Upper lobe of left lung (tissue), 6 donors: Measurements from ENCODE around the gene TCEAL8. TPM values are rescaled to one million over a fixed set of nuclear protein-coding genes. Genes with fewer than 3 reads are reported as not detected.

Experiments
- ATAC-seq, 2 donors: fragments of 200-7000 bp; cut with Tn5 transposase; one replicate each; pipeline ENCODE4 v1.9.1; 2022; ENCODE audit warnings: mild to moderate bottlenecking in 2 of 2, moderate library complexity in 2 of 2; ENCODE audit not compliant: low FRiP score in 2 of 2
- DNase-seq, 2 donors: peaks; one replicate each; pipeline ENCODE4 v3.0.0-alpha.2; 2019 to 2020
- H3K27ac ChIP-seq, 4 donors: fragments of 200-600 bp; sonication (generic); one replicate each; pipeline ENCODE4 v1.5.1; 2016 to 2019
- H3K27me3 ChIP-seq, 4 donors: fragments of 200-600 bp; sonication (generic); one replicate each; pipeline ENCODE4 v1.5.1; 2017 to 2019
- H3K36me3 ChIP-seq, 4 donors: fragments of 200-600 bp; sonication (generic); one replicate each; pipeline ENCODE4 v1.5.1; 2016 to 2019
- H3K4me1 ChIP-seq, 4 donors: fragments of 200-600 bp; sonication (generic); one replicate each; pipeline ENCODE4 v1.5.1; 2018 to 2019
- H3K4me3 ChIP-seq, 4 donors: fragments of 200-600 bp; sonication (generic); one replicate each; pipeline ENCODE4 v1.5.1; 2017 to 2019; ENCODE audit warnings: mild to moderate bottlenecking in 2 of 4, moderate library complexity in 1 of 4
- H3K9me3 ChIP-seq, 4 donors: fragments of 200-600 bp; sonication (generic); one replicate each; pipeline ENCODE4 v1.5.1; 2018 to 2019
- EP300 ChIP-seq, 4 donors: sonication (generic); formaldehyde crosslinking; IDR thresholded peaks; one replicate each; pipeline ENCODE4 v1.5.1; 2017; ENCODE audit warnings: antibody characterized with exemption in 4 of 4, control low read depth in 2 of 4
- POLR2A ChIP-seq, 4 donors: fragments of 450-650 bp; IDR thresholded peaks; one replicate each; pipeline ENCODE4 v1.5.1; 2016 to 2017; ENCODE audit warnings: antibody characterized with exemption in 4 of 4, mild to moderate bottlenecking in 2 of 4
- POLR2AphosphoS5 ChIP-seq, 2 donors: sonication (generic); formaldehyde crosslinking; IDR thresholded peaks; one replicate each; pipeline ENCODE4 v1.5.1; 2017; ENCODE audit warnings: antibody characterized with exemption in 2 of 2
- WGBS, 2 donors: methylation state at CpG; one replicate each; pipeline ENCODE4 v1.1.5; 2017 to 2018; 5-methylcytosine and 5-hydroxymethylcytosine counted together
- total RNA-seq, 6 donors: library from RNA; depleted of rRNA in 4 of 6; stranded (reverse); fragments of >200 nt in 4 of 6; gene quantifications; one replicate each; pipeline versions ENCODE4 v1.1.0 to v1.2.1, GENCODE V29; 2016 to 2021
- TF ChIP-seq, protein P1 (sequence below), 6 experiments: fragments of 450-650 bp in 4 of 6; fragments of 200-600 bp in 2 of 6; sonication (generic) in 2 of 6; IDR thresholded peaks; one replicate each; pipeline ENCODE4 v1.5.1; 2016 to 2019; ENCODE audit warnings: antibody characterized with exemption in 6 of 6
- donor health status: DM: no; HTN: no; CAD: no; lungs with moderate emphysema.
- donor health status: DM: no; HTN: yes; CAD: no; lungs with severe emphysema.

TCEAL8 gene
- total RNA-seq, 6 donors from 2014 or later = 24.1 to 74.5 (median 41.7) TPM

DNA sequence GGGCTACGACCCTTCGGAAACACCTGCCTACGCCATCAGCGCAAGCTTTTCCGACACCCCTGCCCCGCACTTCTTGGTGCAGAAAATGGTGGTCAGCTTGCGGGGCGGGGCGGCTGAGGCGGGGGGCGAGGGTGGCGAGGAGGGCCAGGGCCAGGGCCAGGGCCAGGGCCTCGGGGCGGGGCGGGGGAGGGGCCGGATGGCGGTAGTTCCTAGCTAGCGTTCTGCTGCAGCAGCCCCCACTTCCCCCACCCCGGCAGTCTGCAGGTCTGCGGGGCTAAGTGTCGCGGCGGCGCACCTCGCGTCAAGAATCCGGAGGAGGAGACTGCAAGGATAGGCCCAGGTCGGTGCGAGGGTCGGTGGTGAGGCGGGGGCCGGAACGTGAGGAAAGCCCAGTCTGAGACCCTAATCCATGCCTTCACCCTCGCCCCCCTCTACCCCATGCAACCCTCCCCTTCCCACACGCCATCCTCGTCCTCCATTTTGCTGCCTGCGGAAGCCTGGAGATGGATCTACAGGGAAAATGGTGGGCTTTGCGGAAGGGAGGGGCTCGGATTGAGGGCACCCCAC is 39.4 kb downstream of the TCEAL8 start:
- no peak for TF ChIP-seq POLR2A (IDR thresholded peaks at IDR 0.05)
- TF ChIP-seq, protein P1, sequence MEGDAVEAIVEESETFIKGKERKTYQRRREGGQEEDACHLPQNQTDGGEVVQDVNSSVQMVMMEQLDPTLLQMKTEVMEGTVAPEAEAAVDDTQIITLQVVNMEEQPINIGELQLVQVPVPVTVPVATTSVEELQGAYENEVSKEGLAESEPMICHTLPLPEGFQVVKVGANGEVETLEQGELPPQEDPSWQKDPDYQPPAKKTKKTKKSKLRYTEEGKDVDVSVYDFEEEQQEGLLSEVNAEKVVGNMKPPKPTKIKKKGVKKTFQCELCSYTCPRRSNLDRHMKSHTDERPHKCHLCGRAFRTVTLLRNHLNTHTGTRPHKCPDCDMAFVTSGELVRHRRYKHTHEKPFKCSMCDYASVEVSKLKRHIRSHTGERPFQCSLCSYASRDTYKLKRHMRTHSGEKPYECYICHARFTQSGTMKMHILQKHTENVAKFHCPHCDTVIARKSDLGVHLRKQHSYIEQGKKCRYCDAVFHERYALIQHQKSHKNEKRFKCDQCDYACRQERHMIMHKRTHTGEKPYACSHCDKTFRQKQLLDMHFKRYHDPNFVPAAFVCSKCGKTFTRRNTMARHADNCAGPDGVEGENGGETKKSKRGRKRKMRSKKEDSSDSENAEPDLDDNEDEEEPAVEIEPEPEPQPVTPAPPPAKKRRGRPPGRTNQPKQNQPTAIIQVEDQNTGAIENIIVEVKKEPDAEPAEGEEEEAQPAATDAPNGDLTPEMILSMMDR (IDR thresholded peaks at IDR 0.05) = no peak
- TF ChIP-seq EP300 (IDR thresholded peaks at IDR 0.05) = no peak
- TF ChIP-seq POLR2AphosphoS5 (IDR thresholded peaks at IDR 0.05) = no peak
- Histone ChIP-seq H3K27ac (peak overlapping the region; percentile 84 to 89 (median 87)), H3K4me3 (peak overlapping the region; percentile 59 to 80 (median 65)), H3K4me1 (peaks cover 0 to 3% (median 0%) of the 10 kb centered on the region in 4 donors), H3K9me3 (no peaks in the 10 kb centered on the region), H3K27me3 (no peaks in the 10 kb centered on the region), H3K36me3 (no peaks in the 10 kb centered on the region)
- 41 to 47% methylated on average over 2 to 33 of the region's 39 CpGs for WGBS, 2 donors
- DNase-seq (peak in 1 of 2 donors; percentile 86), ATAC-seq (peak; percentile 31 to 70)

DNA sequence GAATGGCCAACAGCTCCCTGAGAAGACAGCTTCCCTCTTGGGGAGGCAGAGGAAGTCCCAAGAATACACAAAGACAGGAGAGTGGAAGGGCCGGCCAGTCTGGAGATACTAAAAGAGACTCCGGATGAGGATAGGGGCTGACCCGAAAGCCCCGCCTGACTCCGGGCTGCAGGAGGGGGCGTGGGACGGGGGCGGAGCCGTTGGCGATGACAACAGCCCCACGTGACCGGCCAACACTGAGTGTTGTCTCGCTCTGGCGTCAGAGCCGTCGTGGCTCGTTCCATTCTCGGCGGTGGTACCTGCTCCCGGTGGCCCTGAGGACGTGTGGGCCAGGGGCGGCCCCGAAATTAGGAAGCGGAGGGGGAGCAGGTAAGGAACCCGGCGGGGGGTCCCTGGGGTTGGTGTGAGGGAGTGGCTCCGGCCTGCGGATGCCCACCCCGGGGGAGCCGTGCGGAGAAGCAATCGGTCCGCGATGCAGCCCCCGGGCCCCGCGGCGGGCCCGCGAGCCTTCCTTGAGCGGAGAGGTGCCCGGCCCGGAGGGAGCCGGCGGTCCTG is 40.0 kb downstream of the TCEAL8 start, which contains the start of gene BEX4:
TSS of gene BEX4 (plus strand) at position 239 of the 555 bp plus-strand sequence. CDS start 1,046 bp downstream, outside the sequence.
- Histone ChIP-seq H3K36me3 (no peaks in the 10 kb centered on the region), H3K4me3 (peak within 1 kb of the TSS; percentile 59 to 80 (median 65)), H3K27ac (peak within 1 kb of the TSS; percentile 84 to 89 (median 87)), H3K27me3 (no peaks in the 10 kb centered on the region), H3K4me1 (peaks cover 0 to 3% (median 0%) of the 10 kb centered on the region in 4 donors), H3K9me3 (no peaks in the 10 kb centered on the region)
- WGBS, 2 donors = 0 to 52% methylated on average over 7 to 40 of the region's 45 CpGs
- peak; percentile 92 to 99 for ATAC-seq
- peak; percentile 89 to 96 for DNase-seq
- peak in 3 of 4 donors; percentile 58 to 86 (median 80) for TF ChIP-seq POLR2A (IDR thresholded peaks at IDR 0.05)
- peak; percentile 67 to 92 for TF ChIP-seq POLR2AphosphoS5 (IDR thresholded peaks at IDR 0.05)
- peak in 1 of 4 donors; percentile 51 for TF ChIP-seq EP300 (IDR thresholded peaks at IDR 0.05)
- TF ChIP-seq, protein P1 (IDR thresholded peaks at IDR 0.05) = no peak

DNA sequence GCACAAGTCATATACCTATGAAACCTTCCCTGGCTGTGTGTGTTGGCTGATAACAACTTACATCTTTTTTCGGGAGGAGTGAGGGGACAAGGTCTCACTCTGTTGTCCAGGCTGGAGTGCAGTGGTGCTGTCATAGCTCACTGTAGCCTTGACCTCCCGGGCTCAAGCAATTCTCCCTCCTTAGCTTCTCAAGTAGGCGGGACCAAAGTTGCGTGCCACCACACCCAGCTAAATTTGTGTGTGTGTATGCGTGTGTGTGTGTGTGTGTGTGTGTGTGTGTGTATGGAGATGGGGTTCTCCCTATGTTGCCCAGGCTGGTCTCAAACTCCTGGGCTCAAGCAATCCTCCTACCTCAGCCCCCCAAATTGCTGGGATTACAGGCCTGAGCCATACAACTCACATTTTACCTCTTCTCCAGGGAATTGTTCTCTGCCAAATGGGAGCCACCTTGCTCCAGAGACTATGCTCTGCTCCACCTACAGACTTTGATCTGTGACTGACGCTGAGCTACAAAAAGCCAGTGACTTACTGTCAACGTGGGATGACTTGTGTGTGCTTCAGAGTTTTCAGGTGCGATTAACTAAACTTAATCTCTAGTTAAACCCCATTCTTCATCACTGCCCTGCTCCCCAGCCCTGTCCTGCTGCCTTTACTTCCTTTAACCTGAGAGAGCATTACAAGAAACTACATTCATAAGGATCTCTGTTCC is 42.1 kb downstream of the TCEAL8 start:
- TF ChIP-seq POLR2A (IDR thresholded peaks at IDR 0.05) (no peak), EP300 (IDR thresholded peaks at IDR 0.05) (no peak), POLR2AphosphoS5 (IDR thresholded peaks at IDR 0.05) (no peak)
- TF ChIP-seq, protein P1 (IDR thresholded peaks at IDR 0.05) = no peak
- Histone ChIP-seq H3K4me3 (no peak overlapping the region), H3K4me1 (peaks cover 0 to 3% (median 0%) of the 10 kb centered on the region in 4 donors), H3K27ac (no peak overlapping the region), H3K27me3 (no peaks in the 10 kb centered on the region), H3K9me3 (no peaks in the 10 kb centered on the region), H3K36me3 (no peaks in the 10 kb centered on the region)
- 76 to 84% methylated on average over 5 to 8 of the region's 8 CpGs for WGBS, 2 donors
- DNase-seq (no peak), ATAC-seq (no peak)

DNA sequence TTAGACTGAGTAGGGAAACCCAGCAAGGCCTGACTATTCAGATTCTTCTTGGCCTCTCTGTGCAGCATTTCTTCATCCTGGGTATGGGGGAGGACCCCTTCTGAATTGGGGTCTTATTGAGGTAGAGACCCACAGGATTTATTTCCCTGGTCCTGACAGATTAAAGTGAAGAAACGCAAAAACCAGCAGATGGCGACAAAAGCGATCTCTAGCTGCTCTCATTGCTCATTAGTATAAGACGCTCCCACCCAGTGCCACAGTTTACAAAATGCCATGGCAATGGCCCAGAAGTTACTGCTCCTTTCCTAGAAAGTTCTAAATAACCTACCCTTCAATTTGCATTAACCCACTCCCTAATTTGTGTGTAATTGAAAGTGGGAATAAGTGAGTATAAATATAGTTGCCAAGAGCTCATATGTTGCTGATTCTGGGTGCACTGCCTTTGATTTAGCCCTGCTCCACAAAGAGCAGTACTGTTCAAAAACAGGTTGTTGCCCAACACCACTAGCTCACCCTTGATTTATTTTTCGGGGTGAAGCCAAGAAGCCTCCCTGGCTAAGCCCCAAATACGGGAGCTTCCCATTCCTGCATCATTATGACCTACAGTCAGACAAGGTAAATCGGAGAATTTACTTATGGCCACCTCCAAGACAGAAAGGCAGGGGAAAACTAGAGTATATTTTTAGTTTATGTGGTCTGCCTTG is 43.8 kb downstream of the TCEAL8 start:
- no peak for TF ChIP-seq EP300 (IDR thresholded peaks at IDR 0.05)
- TF ChIP-seq POLR2A (IDR thresholded peaks at IDR 0.05) = no peak
- TF ChIP-seq POLR2AphosphoS5 (IDR thresholded peaks at IDR 0.05) = no peak
- TF ChIP-seq, protein P1 (IDR thresholded peaks at IDR 0.05) = peak in 4 of 6 experiments; percentile 27 to 34 (median 30)
- Histone ChIP-seq H3K4me3 (no peak overlapping the region), H3K4me1 (peaks cover 0 to 3% (median 0%) of the 10 kb centered on the region in 4 donors), H3K27ac (no peak overlapping the region), H3K36me3 (no peaks in the 10 kb centered on the region), H3K27me3 (no peaks in the 10 kb centered on the region), H3K9me3 (no peaks in the 10 kb centered on the region)
- WGBS, 2 donors = 27 to 28% methylated on average over 6 to 7 of the region's 7 CpGs
- DNase-seq = peak in 1 of 2 donors; percentile 43
- peak in 1 of 2 donors; percentile 53 for ATAC-seq
